Natural killer cell (primary cell): ENCODE measurements around the gene BRD3OS. TPM values are rescaled to one million over a fixed set of nuclear protein-coding genes. Genes with fewer than 3 reads are reported as not detected.

Experiments used
- ATAC-seq, 3 donors: fragments of 150-1000 bp in 2 of 3; fragments of 200-7000 bp in 1 of 3; cut with Tn5 transposase; 1 replicate in 1 of 3; 2 replicates in 2 of 3; pipeline ENCODE4 v1.10.0; 2021; ENCODE audit warnings: mild to moderate bottlenecking in 2 of 3, moderate library complexity in 2 of 3
- DNase-seq, 2 donors: peaks; one replicate each; pipeline versions ENCODE4 v3.0.0 to v3.0.0-alpha.2; 2013 to 2021; ENCODE audit warnings: mixed read lengths in 1 of 2
- H3K27ac ChIP-seq: one replicate; pipeline ENCODE4 v1.5.1; 2013; ENCODE audit warnings: mild to moderate bottlenecking, low read length
- H3K27me3 ChIP-seq: one replicate; pipeline ENCODE4 v1.6.1; 2013; ENCODE audit warnings: low read length; ENCODE audit not compliant: control insufficient read depth, insufficient read depth
- H3K36me3 ChIP-seq: one replicate; pipeline ENCODE4 v1.6.1; 2013; ENCODE audit warnings: low read length; ENCODE audit not compliant: control insufficient read depth, insufficient read depth
- H3K4me1 ChIP-seq: one replicate; pipeline ENCODE4 v1.6.1; 2013; ENCODE audit warnings: low read length; ENCODE audit not compliant: control insufficient read depth, insufficient read depth
- H3K4me3 ChIP-seq: one replicate; pipeline ENCODE4 v1.5.1; 2013; ENCODE audit warnings: low read length
- H3K9me3 ChIP-seq: one replicate; pipeline ENCODE4 v1.6.1; 2013; ENCODE audit warnings: low read length; ENCODE audit not compliant: control insufficient read depth, insufficient read depth
- H3K27ac Mint-ChIP-seq, 2 donors: one replicate each; pipeline ENCODE4 v1.8.0; 2022; ENCODE audit warnings: mild to moderate bottlenecking in 2 of 2, mixed read lengths in 2 of 2, moderate library complexity in 1 of 2
- H3K27me3 Mint-ChIP-seq, 2 donors: one replicate each; pipeline ENCODE4 v1.8.0; 2022; ENCODE audit warnings: low read depth in 2 of 2, mixed read lengths in 2 of 2
- H3K36me3 Mint-ChIP-seq: one replicate; pipeline ENCODE4 v1.8.0; 2022; ENCODE audit warnings: mixed read lengths
- H3K4me1 Mint-ChIP-seq, 2 donors: one replicate each; pipeline ENCODE4 v1.8.0; 2022; ENCODE audit warnings: mixed read lengths in 2 of 2
- H3K4me3 Mint-ChIP-seq: one replicate; pipeline ENCODE4 v1.8.0; 2022; ENCODE audit warnings: mild to moderate bottlenecking, moderate library complexity, mixed read lengths
- H3K9me3 Mint-ChIP-seq, 2 donors: one replicate each; pipeline ENCODE4 v1.8.0; 2022; ENCODE audit warnings: mixed read lengths in 2 of 2
- WGBS: methylation state at CpG from one replicate; pipeline ENCODE4 v1.1.7; 2013; ENCODE audit warnings: missing lambda C conversion rate; ENCODE audit not compliant: insufficient coverage; 5-methylcytosine and 5-hydroxymethylcytosine counted together
- intact Hi-C: fragments of 100-400 bp; cut with micrococcal nuclease; formaldehyde crosslinking; loops from one replicate; pipeline ENCODE4 v1.14.2; 2022
- total RNA-seq, 4 donors: library from RNA; stranded (reverse); fragments of 120-200 nt in 1 of 4; gene quantifications; one replicate each; pipeline versions ENCODE4 v1.2.3 to v1.2.4, GENCODE V29; 2013 to 2022
- TF ChIP-seq, protein P1 (sequence below): fragments of 200-600 bp; IDR thresholded peaks from one replicate; pipeline ENCODE4 v1.8.0; 2022; ENCODE audit warnings: antibody characterized with exemption

Gene BRD3OS
- total RNA-seq, 3 donors from 2014 or later (not counting 1 experiment from before 2014, with no cell fraction given): 5.5 to 6.8 (median 6.5) TPM

- Histone ChIP-seq H3K9me3 (no peaks in the 10 kb centered on the region), H3K4me1 (peaks cover 14% of the 10 kb centered on the region), H3K27ac (no peak overlapping the region), H3K36me3 (no peaks in the 10 kb centered on the region), H3K4me3 (no peak overlapping the region), H3K27me3 (no peaks in the 10 kb centered on the region)
- 97% methylated on average over 18 of the region's 18 CpGs for WGBS
- TF ChIP-seq, protein P1, sequence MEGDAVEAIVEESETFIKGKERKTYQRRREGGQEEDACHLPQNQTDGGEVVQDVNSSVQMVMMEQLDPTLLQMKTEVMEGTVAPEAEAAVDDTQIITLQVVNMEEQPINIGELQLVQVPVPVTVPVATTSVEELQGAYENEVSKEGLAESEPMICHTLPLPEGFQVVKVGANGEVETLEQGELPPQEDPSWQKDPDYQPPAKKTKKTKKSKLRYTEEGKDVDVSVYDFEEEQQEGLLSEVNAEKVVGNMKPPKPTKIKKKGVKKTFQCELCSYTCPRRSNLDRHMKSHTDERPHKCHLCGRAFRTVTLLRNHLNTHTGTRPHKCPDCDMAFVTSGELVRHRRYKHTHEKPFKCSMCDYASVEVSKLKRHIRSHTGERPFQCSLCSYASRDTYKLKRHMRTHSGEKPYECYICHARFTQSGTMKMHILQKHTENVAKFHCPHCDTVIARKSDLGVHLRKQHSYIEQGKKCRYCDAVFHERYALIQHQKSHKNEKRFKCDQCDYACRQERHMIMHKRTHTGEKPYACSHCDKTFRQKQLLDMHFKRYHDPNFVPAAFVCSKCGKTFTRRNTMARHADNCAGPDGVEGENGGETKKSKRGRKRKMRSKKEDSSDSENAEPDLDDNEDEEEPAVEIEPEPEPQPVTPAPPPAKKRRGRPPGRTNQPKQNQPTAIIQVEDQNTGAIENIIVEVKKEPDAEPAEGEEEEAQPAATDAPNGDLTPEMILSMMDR: no peak
- no peak overlapping the region for H3K27ac Mint-ChIP-seq
- no peaks in the 10 kb centered on the region for H3K9me3 Mint-ChIP-seq
- H3K4me3 Mint-ChIP-seq: peak overlapping the region; percentile 83
- DNase-seq (no peak), ATAC-seq (no peak)
- intact Hi-C loops: no loop called here
- peaks cover 11 to 17% of the 10 kb centered on the region in 2 donors for H3K4me1 Mint-ChIP-seq
- H3K27me3 Mint-ChIP-seq: no peaks in the 10 kb centered on the region
- H3K36me3 Mint-ChIP-seq: no peaks in the 10 kb centered on the region
These were observed 1.3 kb downstream of the BRD3OS start for GRCh38 chr9:134026581-134026980.

- Histone ChIP-seq H3K4me1 (peaks cover 14% of the 10 kb centered on the region), H3K4me3 (no peak overlapping the region), H3K36me3 (no peaks in the 10 kb centered on the region), H3K27me3 (no peaks in the 10 kb centered on the region), H3K27ac (no peak overlapping the region), H3K9me3 (no peaks in the 10 kb centered on the region)
- intact Hi-C loops: no loop called here
- TF ChIP-seq, protein P1: no peak
- H3K27me3 Mint-ChIP-seq: no peaks in the 10 kb centered on the region
- peaks cover 11 to 17% of the 10 kb centered on the region in 2 donors for H3K4me1 Mint-ChIP-seq
- H3K36me3 Mint-ChIP-seq: no peaks in the 10 kb centered on the region
- ATAC-seq: no peak
- no peak overlapping the region for H3K27ac Mint-ChIP-seq
- 91% methylated on average over 8 of the region's 8 CpGs for WGBS
- no peaks in the 10 kb centered on the region for H3K9me3 Mint-ChIP-seq
- DNase-seq: no peak
- peak overlapping the region; percentile 42 for H3K4me3 Mint-ChIP-seq
These were observed 1.7 kb downstream of the BRD3OS start for GRCh38 chr9:134026981-134027380.

- no peak overlapping the region for H3K27ac Mint-ChIP-seq
- WGBS: 99% methylated on average over 7 of the region's 7 CpGs
These were observed 2.3 kb downstream of the BRD3OS start for GRCh38 chr9:134027561-134027960.

More at GRCh38 chr9:134027561-134027960, 2.3 kb downstream of the BRD3OS start:
- ATAC-seq: no peak
- Histone ChIP-seq H3K9me3 (no peaks in the 10 kb centered on the region), H3K4me1 (peaks cover 14% of the 10 kb centered on the region), H3K27me3 (no peaks in the 10 kb centered on the region), H3K36me3 (no peaks in the 10 kb centered on the region), H3K27ac (no peak overlapping the region), H3K4me3 (no peak overlapping the region)
- TF ChIP-seq, protein P1: no peak
- Mint-ChIP-seq H3K36me3 (no peaks in the 10 kb centered on the region), H3K9me3 (no peaks in the 10 kb centered on the region), H3K4me3 (peak overlapping the region; percentile 53), H3K4me1 (peaks cover 11 to 17% of the 10 kb centered on the region in 2 donors), H3K27me3 (no peaks in the 10 kb centered on the region)
- DNase-seq: no peak
- intact Hi-C loops: no loop called here
